RWPE1 (cell line): ENCODE measurements around the gene INPP1.
"Not testable (repeated sequence)": the region's sequence is repeated elsewhere in the genome, so short reads cannot be mapped to it uniquely, and the experiment has no call there.

Experiments used
- CTCF ChIA-PET: fragments of 350-600 bp; sonication (Branson Sonifier 250); formaldehyde crosslinking; extraction: SDS; loops from one replicate; lab custom pipeline; 2021; lab: Yijun Ruan, JAX
- POLR2A ChIA-PET: fragments of 400-600 bp; formaldehyde crosslinking; extraction: SDS; loops from one replicate; lab custom pipeline; 2020; ENCODE audit warnings: antibody characterized with exemption; ENCODE audit not compliant: low non-redundant PET; lab: Yijun Ruan, JAX
- DNase-seq: peaks from one replicate; pipeline ENCODE4 v3.0.0; 2012; ENCODE audit warnings: low spot score
- H3K27ac ChIP-seq: fragments of 450-650 bp; 2 replicates; pipeline ENCODE4 v1.5.1; 2017
- TF ChIP-seq, protein P1 (sequence below): fragments of 450-650 bp; conservative IDR thresholded peaks from 2 replicates; pipeline ENCODE4 v1.5.1; 2017; ENCODE audit warnings: low read depth, mild to moderate bottlenecking

INPP1 gene

DNA sequence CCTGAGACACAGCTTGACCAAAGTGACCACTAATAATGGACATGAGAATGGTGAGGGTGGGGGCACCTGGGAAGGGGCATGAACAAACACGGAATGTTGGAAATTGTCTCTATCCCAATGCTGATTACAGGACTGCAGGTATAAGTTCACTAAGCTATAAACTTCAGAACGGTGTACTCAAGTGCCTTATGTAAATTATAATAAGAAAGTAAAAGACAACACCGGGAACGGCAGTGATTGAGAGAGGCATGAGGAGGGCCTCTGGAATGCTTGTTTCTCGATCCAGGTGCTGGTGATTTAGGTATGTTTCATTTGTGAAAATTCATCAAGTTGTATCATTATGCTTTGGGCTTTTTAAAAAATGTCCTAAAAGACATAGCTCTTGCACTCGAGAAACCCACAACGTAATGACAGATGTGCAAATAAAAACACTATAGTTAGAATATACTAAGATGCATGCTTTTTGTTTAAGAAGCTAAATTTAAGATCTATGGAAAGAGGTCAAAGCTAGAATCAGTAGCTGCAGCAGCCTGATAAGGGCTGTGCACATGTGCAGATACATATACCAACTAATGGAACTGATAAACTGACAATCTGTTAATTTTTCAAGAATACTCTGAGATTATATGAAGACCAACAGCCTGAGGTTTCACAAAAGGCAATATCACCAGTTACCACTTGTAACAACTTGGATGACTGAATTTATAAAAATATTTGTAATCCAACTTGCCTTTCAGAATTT lies 31.3 kb upstream of the INPP1 start:
- ChIA-PET CTCF (interaction anchor here (0.6 kb wide), 1 partner anchor 223 kb away, joined by 4 read pairs; no protein-coding TSS in a partner anchor), POLR2A (no interaction called here)
- TF ChIP-seq, protein P1, sequence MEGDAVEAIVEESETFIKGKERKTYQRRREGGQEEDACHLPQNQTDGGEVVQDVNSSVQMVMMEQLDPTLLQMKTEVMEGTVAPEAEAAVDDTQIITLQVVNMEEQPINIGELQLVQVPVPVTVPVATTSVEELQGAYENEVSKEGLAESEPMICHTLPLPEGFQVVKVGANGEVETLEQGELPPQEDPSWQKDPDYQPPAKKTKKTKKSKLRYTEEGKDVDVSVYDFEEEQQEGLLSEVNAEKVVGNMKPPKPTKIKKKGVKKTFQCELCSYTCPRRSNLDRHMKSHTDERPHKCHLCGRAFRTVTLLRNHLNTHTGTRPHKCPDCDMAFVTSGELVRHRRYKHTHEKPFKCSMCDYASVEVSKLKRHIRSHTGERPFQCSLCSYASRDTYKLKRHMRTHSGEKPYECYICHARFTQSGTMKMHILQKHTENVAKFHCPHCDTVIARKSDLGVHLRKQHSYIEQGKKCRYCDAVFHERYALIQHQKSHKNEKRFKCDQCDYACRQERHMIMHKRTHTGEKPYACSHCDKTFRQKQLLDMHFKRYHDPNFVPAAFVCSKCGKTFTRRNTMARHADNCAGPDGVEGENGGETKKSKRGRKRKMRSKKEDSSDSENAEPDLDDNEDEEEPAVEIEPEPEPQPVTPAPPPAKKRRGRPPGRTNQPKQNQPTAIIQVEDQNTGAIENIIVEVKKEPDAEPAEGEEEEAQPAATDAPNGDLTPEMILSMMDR = no peak
- no peak overlapping the region for H3K27ac ChIP-seq
- DNase-seq = no peak

DNA sequence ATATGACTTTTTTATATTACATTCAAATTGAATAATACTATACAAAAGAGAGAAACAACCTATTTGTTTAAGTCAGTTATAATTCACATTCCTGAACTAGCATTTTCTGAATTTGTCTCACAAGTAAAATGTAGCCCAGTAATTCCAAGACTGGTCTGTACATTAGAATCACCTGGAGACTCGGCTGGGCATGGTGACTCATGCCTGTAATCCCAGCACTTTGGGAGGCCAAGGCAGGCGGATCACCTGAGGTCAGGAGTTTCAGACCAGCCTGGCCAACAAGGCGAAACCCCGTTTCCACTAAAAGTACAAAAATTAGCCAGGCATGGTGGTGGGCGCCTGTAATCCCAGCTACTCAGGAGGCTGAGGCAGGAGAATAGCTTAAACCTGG lies 30.8 kb upstream of the INPP1 start:
- DNase-seq, POLR2A ChIA-PET: not testable (repeated sequence)
- CTCF ChIA-PET = interaction anchor here (0.6 kb wide), 1 partner anchor 223 kb away, joined by 4 read pairs; no protein-coding TSS in a partner anchor
- peak overlapping the region; percentile 45; the same call in 1 of the 2 replicates for H3K27ac ChIP-seq

DNA sequence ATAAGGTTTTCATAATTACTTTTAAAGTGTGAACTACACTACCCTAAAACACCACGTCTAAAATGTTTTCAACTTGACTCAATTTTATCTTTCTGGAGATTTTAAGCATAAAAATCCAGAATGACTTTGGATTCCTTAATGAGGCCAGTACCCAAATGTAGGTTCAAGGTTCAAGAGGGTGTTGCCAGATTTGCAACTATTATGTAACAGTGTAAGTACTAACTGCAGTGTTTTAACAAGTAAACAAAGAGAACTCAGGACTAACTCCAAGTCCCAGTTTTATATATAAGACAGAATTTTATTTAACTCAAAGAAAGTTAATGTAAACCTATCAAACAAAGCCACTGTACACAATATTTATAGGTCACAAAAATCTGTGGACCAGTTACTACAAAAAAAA lies 29.5 kb upstream of the INPP1 start:
- no peak overlapping the region for H3K27ac ChIP-seq
- POLR2A ChIA-PET = no interaction called here
- TF ChIP-seq, protein P1 = no peak
- CTCF ChIA-PET = interaction anchor here (0.6 to 0.7 kb wide), 3 partner anchors 9 to 643 kb away, joined by 3 to 5 read pairs (median 3); no protein-coding TSS in a partner anchor
- no peak for DNase-seq

DNA sequence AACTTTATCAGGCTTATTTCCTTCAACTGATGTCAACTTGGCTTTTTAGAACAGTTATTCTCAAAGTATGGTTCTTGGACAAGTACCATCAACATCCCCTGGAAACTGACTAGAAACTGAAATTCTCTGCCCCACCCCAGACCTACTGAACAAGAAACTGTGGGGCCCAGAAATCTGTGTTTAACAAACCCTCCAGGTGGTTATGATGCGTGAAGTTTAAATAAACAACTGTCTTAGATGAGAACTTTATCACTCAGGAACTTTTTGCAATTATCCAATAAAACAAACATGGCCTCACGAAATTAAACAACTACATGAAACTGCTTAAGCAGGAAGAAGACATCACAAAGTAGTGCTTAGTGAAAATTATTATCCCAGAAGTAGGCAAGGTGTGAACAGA lies 28.1 kb upstream of the INPP1 start:
- ChIA-PET CTCF (interaction anchor here (0.6 to 0.7 kb wide), 4 partner anchors 12 to 585 kb away, joined by 4 to 7 read pairs (median 4); no protein-coding TSS in a partner anchor), POLR2A (no interaction called here)
- no peak overlapping the region for H3K27ac ChIP-seq
- DNase-seq = no peak
- TF ChIP-seq, protein P1 = no peak

DNA sequence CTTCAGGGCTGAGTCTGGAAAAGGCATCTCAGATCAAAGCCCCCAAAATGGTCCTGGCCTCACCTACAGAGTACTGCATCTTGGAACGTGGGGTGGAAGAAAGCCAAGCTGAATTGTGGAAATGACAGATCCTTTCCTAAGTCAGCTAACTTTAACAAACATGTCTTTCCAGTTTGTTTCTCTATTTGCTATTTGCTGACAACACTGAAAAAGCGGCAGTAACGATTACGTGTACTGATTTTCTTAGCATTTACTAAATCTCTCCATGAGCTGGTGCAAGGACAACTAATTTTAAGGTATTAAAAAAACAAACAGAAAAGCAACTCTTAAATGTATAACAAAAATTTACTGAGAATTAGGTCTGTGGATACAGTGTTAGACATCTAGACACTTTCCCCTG lies 24.9 kb upstream of the INPP1 start:
- ChIA-PET POLR2A (interaction anchor here (0.6 kb wide), 1 partner anchor 385 kb away, joined by 3 read pairs; no protein-coding TSS in a partner anchor), CTCF (interaction anchor here (0.7 to 0.9 kb wide), 3 partner anchors 18 to 401 kb away, joined by 3 to 4 read pairs (median 3); partner anchors contain the start of gene INPP1)
- DNase-seq = no peak
- TF ChIP-seq, protein P1 = no peak
- no peak overlapping the region for H3K27ac ChIP-seq

DNA sequence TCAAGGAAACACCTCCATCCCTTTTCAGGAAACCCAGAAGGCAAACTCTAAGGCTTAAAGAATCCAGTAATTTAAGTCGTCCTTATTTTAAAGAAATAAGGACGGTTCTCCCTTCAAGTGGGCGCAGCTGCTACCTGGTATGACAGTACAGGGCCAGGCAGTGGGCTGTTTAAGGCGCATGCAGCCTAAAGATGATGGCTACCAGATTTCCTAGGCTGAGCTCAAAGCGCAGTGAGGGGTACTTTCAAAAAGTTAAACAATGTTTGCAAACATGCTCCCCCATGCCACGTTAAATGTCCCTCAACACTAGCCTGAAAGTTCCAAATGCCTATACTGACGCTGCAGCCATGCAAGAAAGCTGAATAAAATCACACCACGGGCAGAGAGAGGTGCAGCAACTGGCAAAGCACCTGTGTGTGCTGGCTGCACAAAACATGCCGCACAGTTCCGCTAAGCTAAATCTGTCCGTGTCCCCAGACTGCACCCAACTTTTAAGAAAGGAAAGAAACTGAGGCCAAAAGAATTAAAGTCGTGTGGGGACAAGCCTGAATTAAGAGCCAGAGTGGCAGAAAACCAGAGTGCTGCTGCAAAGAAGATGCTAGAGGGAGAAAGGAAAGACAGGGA lies 24.3 kb upstream of the INPP1 start:
- POLR2A ChIA-PET = interaction anchor here (0.6 kb wide), 1 partner anchor 385 kb away, joined by 3 read pairs; no protein-coding TSS in a partner anchor
- TF ChIP-seq, protein P1 = no peak
- CTCF ChIA-PET = interaction anchor here (0.5 to 0.9 kb wide), 4 partner anchors 19 to 258 kb away, joined by 3 to 4 read pairs (median 4); partner anchors contain the start of gene INPP1
- H3K27ac ChIP-seq = peak overlapping the region; percentile 84
- peak; percentile 8 for DNase-seq
